Vagina (tissue), 2 donors: ENCODE measurements around the gene ANO2.

Experiments
- CTCF ChIP-seq, 3 experiments: fragments of 450-650 bp in 2 of 3; fragments of 200-600 bp in 1 of 3; sonication (generic) in 1 of 3; IDR thresholded peaks; one replicate each; pipeline ENCODE4 v1.5.1; 2017 to 2019; ENCODE audit warnings: antibody characterized with exemption in 3 of 3, mild to moderate bottlenecking in 2 of 3, moderate library complexity in 2 of 3
- POLR2A ChIP-seq, 2 donors: fragments of 450-650 bp; IDR thresholded peaks; one replicate each; pipeline ENCODE4 v1.6.1; 2017; ENCODE audit warnings: antibody characterized with exemption in 2 of 2, mild to moderate bottlenecking in 2 of 2, moderate library complexity in 2 of 2

- TF ChIP-seq CTCF (IDR thresholded peaks at IDR 0.05) (no peak), POLR2A (IDR thresholded peaks at IDR 0.05) (no peak)
Observed at GRCh38 chr12:5713599-5714081, 231.4 kb downstream of the ANO2 start.
